Colonic mucosa (tissue), 4 donors: Measurements from ENCODE around the gene RPP30. TPM values are rescaled to one million over a fixed set of nuclear protein-coding genes. Genes with fewer than 3 reads are reported as not detected.

Source experiments
- DNase-seq: peaks from one replicate; pipeline ENCODE4 v3.0.0-alpha.2; 2020
- H3K27ac ChIP-seq: fragments of 200-600 bp; one replicate; pipeline ENCODE4 v1.8.0; 2021
- H3K27me3 ChIP-seq: fragments of 200-600 bp; one replicate; pipeline ENCODE4 v1.8.0; 2021
- H3K36me3 ChIP-seq: fragments of 200-600 bp; one replicate; pipeline ENCODE4 v1.8.0; 2021
- H3K4me1 ChIP-seq: fragments of 200-600 bp; one replicate; pipeline ENCODE4 v1.8.0; 2021; ENCODE audit warnings: mild to moderate bottlenecking
- H3K4me3 ChIP-seq: fragments of 200-600 bp; one replicate; pipeline ENCODE4 v1.8.0; 2021
- H3K9ac ChIP-seq, 2 donors: one replicate each; pipeline ENCODE4 v1.7.0; 2013; ENCODE audit warnings: control low read depth in 2 of 2, low read depth in 2 of 2, low read length in 2 of 2
- H3K9me3 ChIP-seq: fragments of 200-600 bp; one replicate; pipeline ENCODE4 v1.8.0; 2021
- CTCF ChIP-seq: fragments of 200-600 bp; IDR thresholded peaks from one replicate; pipeline ENCODE4 v1.8.0; 2022; ENCODE audit warnings: antibody characterized with exemption, mild to moderate bottlenecking
- intact Hi-C: fragments of 100-400 bp; cut with DNase I; formaldehyde crosslinking; loops from one replicate; pipeline ENCODE4 v1.14.1; 2022
- total RNA-seq, 2 donors: library from RNA; stranded (reverse); fragmentation: NEBNext Ultra II Directional in 1 of 2; extraction: Animal tissue kit (Norgen Biotek cat#: 25700) in 1 of 2; gene quantifications; one replicate each; pipeline ENCODE4 v1.2.1, GENCODE V29; 2021
- donor health status: healthy.
- donor health status: DM: no; HTN: no; CAD: no.
- donor health status: DM: no; HTN: no; CAD: no.

Gene RPP30
- total RNA-seq, 2 donors from 2014 or later = 22.0 to 39.7 TPM

- H3K27ac ChIP-seq = no peak overlapping the region
- no peaks in the 10 kb centered on the region for H3K4me1 ChIP-seq
- H3K9ac ChIP-seq = no peak overlapping the region
- no peak overlapping the region for H3K4me3 ChIP-seq
- H3K36me3 ChIP-seq = no peaks in the 10 kb centered on the region
- H3K27me3 ChIP-seq = no peaks in the 10 kb centered on the region
- intact Hi-C loops = loop anchor here (10.0 kb wide), 1 partner anchor 337 kb away; no protein-coding TSS in a partner anchor
- H3K9me3 ChIP-seq = no peaks in the 10 kb centered on the region
- no peak for DNase-seq
- TF ChIP-seq CTCF = no peak
Observed at GRCh38 chr10:90917968-90918318, 46.2 kb downstream of the RPP30 start.

- no peaks in the 10 kb centered on the region for H3K36me3 ChIP-seq
- no peaks in the 10 kb centered on the region for H3K4me1 ChIP-seq
- H3K9ac ChIP-seq = no peak overlapping the region
- intact Hi-C loops = loop anchor here (10.0 kb wide), 1 partner anchor 335 kb away; no protein-coding TSS in a partner anchor
- no peak overlapping the region for H3K27ac ChIP-seq
- no peaks in the 10 kb centered on the region for H3K9me3 ChIP-seq
- no peak overlapping the region for H3K4me3 ChIP-seq
- no peaks in the 10 kb centered on the region for H3K27me3 ChIP-seq
- no peak for DNase-seq
- TF ChIP-seq CTCF = no peak
Observed at GRCh38 chr10:90919683-90920574, 48.2 kb downstream of the RPP30 start.

GRCh38 chr10:90920986-90921666 lies 49.4 kb downstream of the RPP30 start, which contains the start of gene ANKRD1:
ANKRD1 (minus strand) TSS chr10:90921087; CDS start chr10:90921027, 60 bp downstream.
- intact Hi-C loops = no loop called here
- no peak within 1 kb of the TSS for H3K9ac ChIP-seq
- H3K4me1 ChIP-seq = no peaks in the 10 kb centered on the region
- no peak within 1 kb of the TSS for H3K4me3 ChIP-seq
- H3K27me3 ChIP-seq = no peaks in the 10 kb centered on the region
- TF ChIP-seq CTCF = no peak
- H3K36me3 ChIP-seq = no peaks in the 10 kb centered on the region
- H3K9me3 ChIP-seq = no peaks in the 10 kb centered on the region
- DNase-seq = no peak
- no peak within 1 kb of the TSS for H3K27ac ChIP-seq

- no peak for DNase-seq
- no peaks in the 10 kb centered on the region for H3K4me1 ChIP-seq
- no peak overlapping the region for H3K9ac ChIP-seq
- H3K27me3 ChIP-seq = no peaks in the 10 kb centered on the region
- H3K4me3 ChIP-seq = no peak overlapping the region
- H3K9me3 ChIP-seq = no peaks in the 10 kb centered on the region
- TF ChIP-seq CTCF = no peak
- intact Hi-C loops = no loop called here
- H3K36me3 ChIP-seq = no peaks in the 10 kb centered on the region
- no peak overlapping the region for H3K27ac ChIP-seq
Observed at GRCh38 chr10:90921906-90922305, 50.1 kb downstream of the RPP30 start.

GRCh38 chr10:90923111-90923731 lies 51.4 kb downstream of the RPP30 start:
- H3K27ac ChIP-seq = no peak overlapping the region
- H3K9ac ChIP-seq = no peak overlapping the region
- no peak for DNase-seq
- no peak for TF ChIP-seq CTCF
- no peaks in the 10 kb centered on the region for H3K27me3 ChIP-seq
- H3K4me3 ChIP-seq = no peak overlapping the region
- no peaks in the 10 kb centered on the region for H3K36me3 ChIP-seq
- intact Hi-C loops = no loop called here
- H3K4me1 ChIP-seq = no peaks in the 10 kb centered on the region
- no peaks in the 10 kb centered on the region for H3K9me3 ChIP-seq
